HG03342 (cell line): ENCODE data around the gene SERTAD2.

Experiments used
- ATAC-seq: cut with Tn5 transposase; IDR thresholded peaks from one replicate; pipeline ENCODE4 v1.9.1; 2021; ENCODE audit warnings: mild to moderate bottlenecking, moderate library complexity; ENCODE audit not compliant: unreplicated experiment

The SERTAD2 gene

GRCh38 chr2:64630752-64631151, 23.0 kb downstream of the SERTAD2 start:
- ATAC-seq = no peak

GRCh38 chr2:64629875-64630274, 23.8 kb downstream of the SERTAD2 start:
- no peak for ATAC-seq

GRCh38 chr2:64629329-64629781, 24.4 kb downstream of the SERTAD2 start:
- no peak for ATAC-seq

- no peak for ATAC-seq
Measured at GRCh38 chr2:64627860-64628841, 25.6 kb downstream of the SERTAD2 start.

- ATAC-seq = no peak
Measured at GRCh38 chr2:64626963-64627760, 26.6 kb downstream of the SERTAD2 start.

GRCh38 chr2:64626146-64626809, 27.4 kb downstream of the SERTAD2 start:
- ATAC-seq = no peak

GRCh38 chr2:64625299-64626145, 28.2 kb downstream of the SERTAD2 start:
- no peak for ATAC-seq

- no peak for ATAC-seq
Measured at GRCh38 chr2:64624862-64625261, 28.9 kb downstream of the SERTAD2 start.

- no peak for ATAC-seq
Measured at GRCh38 chr2:64624108-64624610, 29.6 kb downstream of the SERTAD2 start.

GRCh38 chr2:64623242-64623850, 30.4 kb downstream of the SERTAD2 start:
- no peak for ATAC-seq

- ATAC-seq = no peak
Measured at GRCh38 chr2:64622443-64623241, 31.1 kb downstream of the SERTAD2 start.

GRCh38 chr2:64620661-64621060, 33.1 kb downstream of the SERTAD2 start:
- ATAC-seq = no peak

- no peak for ATAC-seq
Measured at GRCh38 chr2:64617631-64618151, 36.0 kb downstream of the SERTAD2 start.

- ATAC-seq = no peak
Measured at GRCh38 chr2:64615844-64616536, 37.7 kb downstream of the SERTAD2 start.

GRCh38 chr2:64615192-64615763, 38.4 kb downstream of the SERTAD2 start:
- no peak for ATAC-seq

GRCh38 chr2:64613276-64613675, 40.4 kb downstream of the SERTAD2 start:
- ATAC-seq = no peak

- no peak for ATAC-seq
Measured at GRCh38 chr2:64612575-64613195, 41.0 kb downstream of the SERTAD2 start.
